HG02678 (cell line): ENCODE measurements around the gene PRAME.
"Not testable (repeated sequence)": the region's sequence is repeated elsewhere in the genome, so short reads cannot be mapped to it uniquely, and the experiment has no call there.

ENCODE experiments used
- ATAC-seq: cut with Tn5 transposase; IDR thresholded peaks from one replicate; pipeline ENCODE4 v1.9.1; 2021; ENCODE audit warnings: mild to moderate bottlenecking, moderate library complexity; ENCODE audit not compliant: unreplicated experiment

Gene PRAME

DNA sequence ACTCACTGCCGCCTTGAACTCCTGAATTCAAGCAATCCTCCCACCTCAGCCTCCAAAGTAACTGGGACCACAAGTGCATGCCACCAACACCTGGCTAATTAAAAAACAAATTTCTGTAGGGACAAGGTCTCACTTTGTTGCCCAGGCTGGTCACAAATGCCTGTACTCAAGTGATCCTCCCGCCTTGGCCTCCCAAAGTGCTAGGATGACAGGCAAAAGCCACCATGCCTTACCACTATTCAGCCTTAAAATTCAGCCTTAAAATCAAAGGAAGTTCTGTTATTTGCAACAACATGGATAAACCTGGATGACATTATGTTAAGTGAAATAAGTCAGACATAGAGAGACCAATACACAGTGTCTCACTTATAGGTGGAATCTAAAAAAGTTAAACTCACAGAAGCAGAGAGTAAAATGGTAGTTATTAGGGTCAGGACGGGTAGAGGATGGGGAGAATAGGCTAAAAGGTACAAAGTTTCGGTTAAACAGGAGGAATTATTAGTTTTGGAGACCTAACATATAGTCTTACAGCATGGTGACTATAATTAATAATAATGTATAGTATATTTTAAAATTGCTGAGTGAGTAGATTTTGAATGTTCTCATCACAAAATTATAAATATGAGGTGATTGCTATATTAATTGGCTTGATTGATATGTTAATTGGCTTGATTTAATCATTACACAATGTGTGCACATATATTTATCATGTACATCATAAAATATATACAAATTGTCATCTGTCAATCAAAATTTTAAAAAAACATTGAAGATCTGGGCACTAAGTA lies 32.7 kb downstream of the PRAME start:
- ATAC-seq, result no peak

DNA sequence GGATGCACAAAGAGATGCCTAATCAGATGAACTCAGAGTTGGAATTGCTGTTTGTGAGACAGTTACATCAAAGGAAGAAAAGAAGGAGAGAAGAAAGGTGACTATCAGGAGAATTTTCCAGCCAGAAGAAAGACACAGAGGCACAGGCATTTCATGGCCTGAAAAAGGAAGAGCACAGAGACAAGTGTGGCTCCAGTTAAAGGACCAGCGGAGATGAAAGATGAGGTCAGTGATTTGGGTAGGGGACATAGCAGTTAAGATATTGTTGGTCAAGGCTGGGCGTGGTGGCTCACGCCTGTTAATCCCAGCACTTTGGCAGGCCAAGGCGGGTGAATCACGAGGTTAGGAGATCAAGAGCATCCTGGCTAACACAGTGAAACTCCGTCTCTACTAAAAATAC lies 35.6 kb downstream of the PRAME start:
- no peak for ATAC-seq

DNA sequence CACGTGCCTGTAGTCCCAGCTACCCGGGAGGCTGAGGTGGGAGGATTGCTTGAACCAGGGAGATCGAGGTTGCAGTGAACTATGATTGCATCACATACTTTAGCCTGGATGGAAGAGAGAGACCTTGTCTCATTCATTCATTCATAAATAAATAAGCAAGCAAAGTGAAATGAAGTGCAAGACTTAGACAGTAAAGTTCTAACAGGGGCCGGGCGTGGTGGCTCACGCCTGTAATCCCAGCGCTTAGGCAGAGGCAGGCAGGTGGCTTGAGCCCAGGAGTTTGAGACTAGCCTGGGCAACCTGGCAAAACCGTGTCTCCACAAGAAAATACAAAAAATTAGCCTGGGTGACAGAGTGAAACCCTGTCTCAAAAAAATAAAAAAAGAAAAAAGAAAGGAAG lies 37.4 kb downstream of the PRAME start:
- ATAC-seq, result no peak

DNA sequence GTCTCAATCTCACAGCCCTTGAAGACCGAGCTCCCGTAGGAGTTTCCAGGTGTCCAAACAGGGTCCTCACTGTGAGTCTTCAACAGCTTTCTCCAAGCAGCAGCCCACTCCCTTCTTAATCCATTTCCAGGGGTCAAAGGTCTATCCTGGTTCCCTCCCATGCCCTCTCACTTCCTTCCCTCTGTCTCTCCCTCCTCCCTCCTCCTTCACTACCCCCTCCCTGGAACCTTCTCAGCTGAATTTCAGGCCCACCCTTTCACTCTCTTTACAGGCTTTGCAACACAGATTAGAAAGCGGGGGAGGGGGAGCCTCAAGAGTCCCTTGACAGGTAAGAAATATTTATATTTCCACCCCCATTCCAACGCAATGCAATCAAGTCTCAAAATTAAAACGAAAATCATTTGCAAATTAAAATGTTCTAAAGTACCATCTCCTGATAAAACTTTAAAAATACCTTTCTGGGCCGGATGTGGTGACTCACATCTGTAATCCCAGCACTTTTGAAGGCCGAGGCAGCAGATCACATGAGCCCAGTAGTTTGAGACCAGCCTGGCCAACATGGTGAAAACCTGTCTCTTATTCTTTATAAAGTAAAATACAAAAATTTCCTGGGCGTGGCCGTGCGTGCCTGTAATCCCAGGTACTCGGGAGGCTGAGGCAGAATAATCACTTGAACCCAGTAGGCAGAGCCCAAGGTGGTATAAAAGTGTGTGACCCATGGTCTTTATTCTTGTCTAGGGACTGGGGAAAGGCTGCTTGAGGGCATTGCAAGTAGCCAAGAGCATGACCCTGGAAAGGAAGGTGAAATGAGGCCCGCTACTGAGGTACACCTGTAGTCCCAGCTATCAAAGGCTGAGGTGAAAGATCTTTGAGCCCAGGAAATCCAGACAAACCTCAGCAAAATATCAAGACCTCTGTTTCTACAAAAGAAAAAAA lies 38.1 kb downstream of the PRAME start:
- no peak for ATAC-seq

DNA sequence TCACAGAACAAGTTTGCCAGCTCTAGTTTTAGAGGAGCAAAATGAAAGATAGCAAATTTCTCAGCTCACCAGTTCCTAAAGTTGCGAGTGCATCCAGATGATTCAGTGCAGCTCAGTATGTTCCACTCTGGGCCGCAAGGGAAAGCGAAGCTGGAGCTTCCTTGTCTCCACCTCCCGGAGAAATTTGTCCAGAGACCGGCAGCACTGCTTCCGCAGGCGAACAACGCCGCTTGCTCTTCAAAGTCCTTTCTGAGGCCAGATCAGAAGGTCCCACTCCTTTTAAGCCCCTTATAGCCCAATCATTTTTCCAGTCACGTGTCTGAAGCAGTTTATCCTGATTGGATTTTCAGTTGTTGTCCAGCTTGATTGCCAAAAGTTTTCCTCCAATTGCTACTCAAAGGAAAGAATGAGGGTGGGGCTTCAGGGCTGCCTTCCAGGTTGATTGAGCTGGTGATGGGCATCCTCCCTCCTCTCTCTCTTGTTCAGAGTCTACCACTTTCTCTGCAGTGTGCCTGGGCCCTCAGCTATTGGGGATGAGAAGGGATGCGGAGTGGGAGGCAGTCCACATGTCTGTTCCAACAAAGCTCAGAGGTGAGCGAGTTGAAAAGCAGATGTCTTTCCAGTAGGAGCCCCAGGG lies 38.9 kb downstream of the PRAME start, which contains the start of gene ZNF280A:
Gene ZNF280A, minus strand, starts transcription at position 251 of the 637 bp plus-strand sequence. CDS start 4,640 bp downstream, outside the sequence.
- no peak for ATAC-seq

DNA sequence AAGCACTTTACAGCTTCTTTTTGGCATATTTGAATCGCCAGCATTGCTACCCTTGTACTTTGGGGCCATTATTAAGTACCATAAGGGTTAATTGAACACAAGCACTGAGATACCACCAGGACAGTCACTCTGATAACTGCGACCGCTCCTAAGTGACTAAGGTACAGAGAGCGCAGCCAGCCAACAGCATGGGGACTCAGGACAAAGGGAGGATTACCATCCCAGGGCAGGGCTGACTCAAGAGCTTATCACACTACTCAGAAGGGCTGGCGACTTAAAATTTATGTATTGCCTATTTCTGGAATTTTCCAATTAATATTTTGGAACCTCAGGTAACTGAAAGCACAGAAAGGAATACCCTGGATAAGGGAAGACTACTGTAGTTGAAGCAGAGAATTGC lies 39.5 kb downstream of the PRAME start:
- ATAC-seq, result no peak

DNA sequence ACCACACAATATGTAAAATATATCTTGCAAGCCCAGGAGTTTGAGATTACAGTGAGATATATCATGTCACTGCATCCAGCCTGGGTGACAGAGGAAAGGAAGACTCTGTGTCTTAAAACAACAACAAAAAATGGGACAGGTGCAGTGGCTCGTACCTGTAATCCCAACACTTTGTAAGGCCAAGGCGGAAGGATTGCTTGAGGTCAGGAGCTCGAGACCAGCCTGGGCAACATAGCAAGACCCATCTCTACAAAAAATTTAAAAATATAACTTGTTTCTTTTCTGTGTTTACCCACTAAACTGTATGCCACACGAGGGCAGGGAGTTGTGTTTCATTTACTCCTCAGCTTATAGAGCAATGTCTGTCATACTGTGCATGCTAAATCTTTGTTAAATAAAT lies 42.1 kb downstream of the PRAME start:
- ATAC-seq, result no peak

DNA sequence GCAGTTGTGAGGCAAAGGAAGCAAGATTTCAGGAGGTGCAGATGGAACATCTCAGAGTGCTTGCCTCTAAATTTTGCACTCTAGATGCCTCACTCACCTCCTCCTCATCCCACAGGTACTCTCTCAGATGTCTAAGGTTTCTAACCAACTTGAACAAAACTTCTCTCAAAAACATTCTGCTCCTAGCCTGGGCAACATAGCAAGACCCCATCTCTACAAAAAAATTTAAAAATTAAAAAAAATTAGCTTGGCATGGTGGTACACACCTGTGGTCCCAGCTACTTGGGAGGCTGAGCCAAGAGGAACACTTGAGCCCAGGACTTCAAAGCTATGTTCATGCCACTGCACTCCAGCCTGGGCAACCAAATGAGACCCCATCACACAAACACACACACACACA lies 43.2 kb downstream of the PRAME start:
- no peak for ATAC-seq

DNA sequence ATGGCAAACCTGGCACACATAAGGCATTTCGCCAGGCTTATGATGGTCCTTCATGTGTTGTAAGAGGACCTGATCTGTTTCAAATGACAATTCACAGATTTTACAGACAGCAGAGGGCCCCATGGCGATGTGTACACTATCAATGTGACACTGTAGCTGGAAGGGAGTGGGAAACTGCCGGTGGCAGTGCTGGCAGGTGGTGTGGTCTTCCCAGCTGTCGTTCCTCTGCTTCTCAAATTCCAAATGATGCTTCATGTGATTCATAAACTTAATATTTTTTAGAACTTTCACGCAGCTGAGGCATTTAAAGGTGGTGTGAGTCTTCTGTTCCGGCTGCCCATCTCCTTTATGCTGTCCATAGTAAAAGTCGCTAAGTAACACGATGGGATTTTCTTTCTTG lies 44.6 kb downstream of the PRAME start:
- ATAC-seq, result not testable (repeated sequence)

DNA sequence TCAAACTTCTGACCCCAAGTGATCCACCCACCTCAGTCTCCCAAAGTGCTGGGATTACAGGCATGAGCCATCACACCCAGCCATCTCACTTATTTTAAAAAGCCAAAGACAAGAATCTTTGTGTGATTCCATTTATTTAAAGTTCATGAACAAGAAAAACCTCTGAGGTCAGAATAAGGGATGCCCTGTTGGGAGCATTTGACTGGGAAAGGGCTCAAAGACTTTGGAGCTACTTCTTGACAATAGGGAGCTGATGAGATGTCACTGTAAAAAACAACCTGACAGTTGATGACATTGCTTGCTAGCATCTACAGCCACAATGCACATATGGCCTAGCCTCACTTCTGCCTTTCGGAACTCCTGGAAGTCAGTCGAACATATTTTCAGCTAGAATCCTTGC lies 45.4 kb downstream of the PRAME start:
- ATAC-seq, result no peak

DNA sequence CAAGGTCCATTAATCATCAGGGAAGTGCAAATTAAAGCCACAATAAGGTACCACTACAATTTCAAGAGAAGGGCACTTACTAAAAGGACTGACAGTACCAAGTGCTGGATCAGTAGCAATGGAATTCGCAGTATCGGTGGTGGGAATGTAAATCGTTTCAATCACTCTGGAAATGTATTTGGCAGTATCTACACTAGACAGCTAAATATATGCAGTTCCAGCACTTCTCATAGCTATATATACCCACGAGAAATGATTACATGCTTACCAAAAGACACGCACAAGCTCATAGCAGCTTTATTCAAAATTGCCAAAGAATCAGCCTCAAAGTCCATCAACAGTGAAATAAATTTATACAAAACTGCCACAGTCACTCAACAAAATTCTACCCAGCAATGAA lies 46.1 kb downstream of the PRAME start:
- no peak for ATAC-seq

DNA sequence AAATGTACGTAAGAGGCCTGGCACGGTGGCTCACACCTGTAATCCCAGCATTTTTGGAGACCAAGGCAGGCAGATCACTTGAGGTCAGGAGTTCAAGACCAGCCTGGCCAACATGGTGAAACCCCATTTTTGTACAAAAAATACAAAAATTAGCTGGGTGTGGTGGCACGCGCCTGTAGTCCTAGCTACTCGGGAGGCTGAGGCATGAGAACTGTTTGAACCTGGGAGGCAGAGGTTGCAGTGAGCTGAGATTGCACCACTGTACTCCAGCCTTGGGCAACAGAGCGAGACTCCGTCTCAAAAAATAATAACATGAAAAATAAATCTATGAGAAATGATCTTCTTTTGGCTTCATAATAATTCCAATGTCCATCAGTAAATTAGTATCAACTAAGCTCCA lies 48.2 kb downstream of the PRAME start:
- ATAC-seq, result not testable (repeated sequence)

DNA sequence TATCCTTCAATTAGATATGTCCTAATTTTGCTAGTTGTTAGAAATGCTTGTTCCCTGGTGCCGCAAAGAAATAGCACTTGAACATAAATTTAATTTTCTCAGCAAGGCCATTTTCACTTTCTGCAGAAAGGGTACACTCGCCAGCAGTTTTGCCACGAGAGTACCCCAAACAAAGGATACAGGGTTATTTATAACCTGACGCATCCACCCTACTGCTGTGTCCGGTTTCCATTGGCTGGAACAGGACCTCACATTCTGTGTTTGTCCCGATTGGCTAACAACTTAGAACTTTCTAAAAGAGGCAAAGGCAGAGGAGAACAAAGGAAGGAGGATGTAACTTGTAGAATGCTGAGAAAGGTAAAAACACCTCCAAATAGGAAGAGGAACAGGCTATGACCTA lies 49.2 kb downstream of the PRAME start:
- ATAC-seq, result not testable (repeated sequence)

DNA sequence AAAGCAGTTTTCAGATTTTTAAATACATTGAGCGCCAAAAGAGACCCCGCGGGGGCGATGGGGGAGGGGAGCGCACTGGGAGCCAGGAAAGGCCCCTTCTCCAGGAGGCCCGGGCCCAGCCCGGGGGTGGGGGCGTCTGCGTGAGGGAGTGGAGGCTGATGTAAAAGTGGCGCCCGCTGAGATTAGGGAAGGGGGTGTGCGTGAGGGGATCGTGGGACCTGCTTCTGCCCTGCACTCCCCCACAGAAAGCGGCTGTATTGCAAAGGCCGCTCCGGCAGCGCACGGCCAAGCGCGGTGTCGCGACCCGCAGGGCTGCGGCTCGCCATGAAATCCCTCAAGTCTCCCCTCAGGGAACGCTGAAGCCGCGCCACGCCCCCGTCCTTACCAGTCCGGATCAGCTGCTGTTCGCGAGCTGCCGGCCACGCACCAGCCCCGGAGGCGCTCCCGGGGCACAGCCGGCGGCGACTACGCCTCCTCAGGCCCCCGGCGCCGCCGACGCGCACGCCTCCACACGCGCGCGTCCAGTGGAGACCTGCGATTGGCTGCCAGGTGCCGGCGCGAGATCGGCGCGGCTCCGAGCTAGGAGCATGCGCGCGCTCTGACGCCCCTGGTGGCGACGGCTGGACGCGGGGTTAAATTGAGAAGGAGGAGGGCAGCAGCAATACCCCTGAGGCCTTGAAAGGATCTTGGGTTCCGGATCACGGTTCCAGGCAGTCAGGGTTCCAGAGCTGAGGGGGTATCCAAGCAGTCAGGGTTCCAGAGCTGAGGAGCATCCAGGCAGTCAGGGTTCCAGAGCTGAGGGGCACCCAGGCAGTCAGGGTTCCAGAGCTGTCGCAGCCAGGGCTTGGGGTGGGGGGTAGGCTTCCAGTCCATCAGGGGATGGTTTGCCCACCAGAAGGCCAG lies 50.5 kb downstream of the PRAME start, which contains the start of gene ZNF280B:
Gene ZNF280B, minus strand, starts transcription at position 469 of the 903 bp plus-strand sequence. CDS start 19,344 bp downstream, outside the sequence.
- peak; percentile 95 for ATAC-seq

DNA sequence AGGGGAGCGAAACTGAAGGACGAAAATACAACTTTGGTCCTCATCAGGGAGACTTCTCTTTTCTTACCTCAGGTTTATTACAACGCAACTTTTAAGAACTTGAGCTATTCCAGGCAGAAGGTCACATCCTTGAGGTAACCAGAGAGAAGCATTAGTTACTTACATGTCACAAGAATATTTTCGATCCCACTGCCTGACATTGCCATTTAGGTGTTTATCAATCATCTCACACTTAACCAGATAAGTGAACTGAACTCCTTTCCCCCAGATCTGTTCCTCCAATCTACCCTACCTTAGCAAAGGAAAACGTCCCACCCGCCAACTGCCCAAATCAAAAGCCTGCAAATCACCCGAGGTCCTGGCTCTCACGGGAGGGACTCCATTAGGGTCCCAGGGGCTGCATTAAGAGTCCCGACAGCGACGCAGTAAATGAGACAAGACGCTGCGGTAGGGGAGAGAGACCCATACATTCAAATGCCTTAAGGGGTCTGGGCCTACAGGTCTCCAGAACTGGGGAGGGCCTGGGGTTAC lies 51.3 kb downstream of the PRAME start:
- ATAC-seq, result no peak

DNA sequence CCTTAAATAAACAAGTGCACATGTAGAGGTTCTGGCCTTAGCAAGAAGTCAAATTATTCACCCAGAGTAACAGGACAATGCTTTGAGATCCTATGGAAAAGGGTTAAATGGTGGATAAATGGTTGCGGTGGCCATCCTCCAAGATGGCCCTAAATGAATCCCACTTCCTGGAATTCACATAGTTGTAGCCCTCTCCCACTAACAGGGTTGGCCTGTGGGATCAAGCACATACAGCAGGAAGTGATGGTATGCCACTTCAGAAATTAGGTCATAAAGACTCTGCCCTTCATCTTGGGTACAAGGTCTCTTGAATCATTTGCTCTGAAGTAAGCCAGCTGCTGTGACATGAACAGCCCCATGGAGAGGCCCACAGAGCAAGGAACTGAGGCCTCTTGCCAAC lies 52.3 kb downstream of the PRAME start:
- ATAC-seq, result no peak

DNA sequence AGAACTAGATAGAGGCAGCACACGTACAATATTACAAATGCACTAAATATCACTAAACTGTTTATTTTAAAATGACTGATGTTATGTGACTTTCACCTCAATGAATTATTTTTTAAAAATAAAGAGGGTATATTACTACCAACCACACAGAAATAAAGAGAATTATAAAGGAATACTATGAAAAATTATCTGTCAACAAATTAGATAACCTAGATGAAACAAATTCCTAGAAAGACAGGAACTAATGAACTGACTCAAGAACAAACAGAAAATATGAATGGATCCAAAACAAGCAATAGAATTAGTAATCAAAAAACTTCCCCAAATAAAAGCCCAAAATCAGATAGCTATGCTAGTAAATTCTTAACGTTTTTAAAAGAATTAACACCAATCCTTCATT lies 60.8 kb downstream of the PRAME start:
- ATAC-seq, result no peak
